NCI-H1694 (cell line): ENCODE results near the gene OVCA2.
A peak's percentile ranks its signal among the peaks of the same experiment; 100 is the strongest.

ENCODE experiments used
- DNase-seq: peaks from one replicate; lab custom pipeline; 2025; lab: John Stamatoyannopoulos, UW

OVCA2 gene

GRCh38 chr17:2054512-2055291 is 12.9 kb downstream of the OVCA2 start, which contains the start of gene HIC1:
Gene HIC1 (plus strand): TSS chr17:2055103. CDS start chr17:2056691, 1,588 bp downstream.
- DNase-seq = peak; percentile 27

GRCh38 chr17:2055292-2056205 is 13.7 kb downstream of the OVCA2 start:
- DNase-seq = no peak

- DNase-seq = no peak
These were observed 14.7 kb downstream of the OVCA2 start for GRCh38 chr17:2056206-2057174.

- no peak for DNase-seq
These were observed 15.4 kb downstream of the OVCA2 start for GRCh38 chr17:2057175-2057759.

- no peak for DNase-seq
These were observed 16.2 kb downstream of the OVCA2 start for GRCh38 chr17:2057760-2058585.

- DNase-seq = no peak
These were observed 17.0 kb downstream of the OVCA2 start for GRCh38 chr17:2058586-2059546.

GRCh38 chr17:2059547-2060384 is 17.9 kb downstream of the OVCA2 start:
- no peak for DNase-seq

- no peak for DNase-seq
These were observed 18.5 kb downstream of the OVCA2 start for GRCh38 chr17:2060385-2060658.

- DNase-seq = no peak
These were observed 19.0 kb downstream of the OVCA2 start for GRCh38 chr17:2060681-2061440.

- DNase-seq = no peak
These were observed 19.7 kb downstream of the OVCA2 start for GRCh38 chr17:2061441-2061958.

GRCh38 chr17:2062571-2063183 is 20.9 kb downstream of the OVCA2 start:
- DNase-seq = no peak

- DNase-seq = no peak
These were observed 21.7 kb downstream of the OVCA2 start for GRCh38 chr17:2063261-2064146.

- DNase-seq = no peak
These were observed 22.3 kb downstream of the OVCA2 start for GRCh38 chr17:2064147-2064489.

GRCh38 chr17:2064520-2064971 is 22.7 kb downstream of the OVCA2 start:
- DNase-seq = no peak

GRCh38 chr17:2064980-2065785 is 23.4 kb downstream of the OVCA2 start:
- DNase-seq = no peak
